Pancreas (tissue), 10 donors: Measurements from ENCODE around the gene NPAS2. TPM values are rescaled to one million over a fixed set of nuclear protein-coding genes. Genes with fewer than 3 reads are reported as not detected.
A peak's percentile ranks its signal among the peaks of the same experiment; 100 is the strongest.

Source experiments
- ATAC-seq, 4 donors: fragments of 200-7000 bp; cut with Tn5 transposase; one replicate each; pipeline versions ENCODE4 v1.8.0 to v1.9.1; 2020; ENCODE audit warnings: mild to moderate bottlenecking in 4 of 4, moderate library complexity in 4 of 4
- DNase-seq, 6 donors: peaks; one replicate each; pipeline ENCODE4 v3.0.0-alpha.2; 2020
- FAIRE-seq: peaks from 2 replicates; lab custom pipeline; 2012; peaks lifted over from hg19 to GRCh38; lab: Jason Lieb, UNC
- H3K27ac ChIP-seq, 4 donors: fragments of 200-600 bp; sonication (generic); 1 replicate in 3 of 4; 2 replicates in 1 of 4; pipeline versions ENCODE4 v1.5.0 to v1.8.0; 2020
- H3K27me3 ChIP-seq, 4 donors: fragments of 200-600 bp; one replicate each; pipeline ENCODE4 v1.8.0; 2021
- H3K36me3 ChIP-seq, 3 donors: fragments of 200-600 bp; sonication (generic) in 1 of 3; one replicate each; pipeline versions ENCODE4 v1.5.0 to v1.8.0; 2020 to 2021
- H3K4me1 ChIP-seq, 3 donors: fragments of 200-600 bp; one replicate each; pipeline ENCODE4 v1.8.0; 2021
- H3K4me3 ChIP-seq, 4 donors: fragments of 200-600 bp; sonication (generic) in 2 of 4; one replicate each; pipeline versions ENCODE4 v1.5.0 to v1.8.0; 2020 to 2021
- H3K9me3 ChIP-seq, 4 donors: fragments of 200-600 bp; one replicate each; pipeline ENCODE4 v1.8.0; 2021
- WGBS, 2 donors: extraction: QIAGEN DNeasy Blood & Tissue Kit; methylation state at CpG; one replicate each; pipeline ENCODE4 v1.1.7; 2013; 5-methylcytosine and 5-hydroxymethylcytosine counted together
- intact Hi-C, 3 donors: fragments of 100-400 bp; cut with DNase I; formaldehyde crosslinking; loops; one replicate each; pipeline versions ENCODE4 v1.11.1 to v1.14.2; 2022
- polyA plus RNA-seq, 2 donors: library from polyadenylated mRNA; stranded (reverse); fragments of 200-250 nt; gene quantifications; one replicate each; pipeline ENCODE4 v1.2.3, GENCODE V29; 2013
- total RNA-seq, 6 donors: library from RNA; stranded (reverse); fragmentation: NEBNext Ultra II Directional in 4 of 6; extraction: Animal tissue kit (Norgen Biotek cat#: 25700) in 4 of 6; gene quantifications; one replicate each; pipeline versions ENCODE4 v1.2.1 to v1.2.4, GENCODE V29; 2021 to 2023
- TF ChIP-seq, protein P1 (sequence below), 4 donors: fragments of 200-600 bp; sonication (generic) in 3 of 4; IDR thresholded peaks; one replicate each; pipeline versions ENCODE4 v1.5.0 to v1.8.0; 2021; ENCODE audit warnings: antibody characterized with exemption in 4 of 4
- donor health status: healthy with polysubstance abuse.
- donor health status: DM: no; HTN: no; CAD: no; lungs with moderate emphysema.
- donor health status: DM: no; HTN: no; CAD: no.
- donor health status: control.
- donor health status: control.
- donor health status: Bipolar disorder and iron deficiency.
- donor health status: DM: yes; HTN: yes; CAD: no.
- donor health status: DM: no; HTN: no; CAD: no.
- donor health status: DM: no; HTN: no; CAD: no.
- donor health status: DM: yes; HTN: yes; CAD: no.

The NPAS2 gene
- total and polyA plus RNA-seq, 8 donors: 20.6 to 46.3 (median 32.7) TPM

DNA sequence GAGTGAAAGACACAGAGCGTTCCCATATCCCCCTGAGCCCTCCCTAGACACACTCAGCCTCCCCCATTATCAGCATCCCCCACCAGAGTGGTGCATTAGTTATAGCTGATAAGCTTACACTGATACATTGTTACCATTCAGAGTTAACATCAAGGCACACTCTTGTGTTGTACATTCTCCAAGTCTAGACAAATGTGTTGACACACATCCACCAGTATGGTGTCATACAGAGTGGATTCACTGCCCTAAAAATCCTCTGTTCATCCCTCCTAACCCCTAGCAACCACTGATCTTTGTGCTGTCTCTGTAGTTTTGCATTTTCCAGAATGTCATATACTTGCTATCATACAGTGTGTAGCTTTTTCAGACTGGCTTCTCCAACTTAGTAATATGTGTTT, 104.2 kb downstream of the NPAS2 start:
- Histone ChIP-seq H3K27me3 (no peaks in the 10 kb centered on the region), H3K4me3 (no peak overlapping the region), H3K36me3 (peaks cover 0 to 13% (median 5%) of the 10 kb centered on the region in 3 donors), H3K9me3 (no peaks in the 10 kb centered on the region), H3K27ac (peak overlapping the region in 2 of 4 donors; percentile 48 to 84), H3K4me1 (peaks cover 0 to 6% (median 0%) of the 10 kb centered on the region in 3 donors)
- TF ChIP-seq, protein P1, sequence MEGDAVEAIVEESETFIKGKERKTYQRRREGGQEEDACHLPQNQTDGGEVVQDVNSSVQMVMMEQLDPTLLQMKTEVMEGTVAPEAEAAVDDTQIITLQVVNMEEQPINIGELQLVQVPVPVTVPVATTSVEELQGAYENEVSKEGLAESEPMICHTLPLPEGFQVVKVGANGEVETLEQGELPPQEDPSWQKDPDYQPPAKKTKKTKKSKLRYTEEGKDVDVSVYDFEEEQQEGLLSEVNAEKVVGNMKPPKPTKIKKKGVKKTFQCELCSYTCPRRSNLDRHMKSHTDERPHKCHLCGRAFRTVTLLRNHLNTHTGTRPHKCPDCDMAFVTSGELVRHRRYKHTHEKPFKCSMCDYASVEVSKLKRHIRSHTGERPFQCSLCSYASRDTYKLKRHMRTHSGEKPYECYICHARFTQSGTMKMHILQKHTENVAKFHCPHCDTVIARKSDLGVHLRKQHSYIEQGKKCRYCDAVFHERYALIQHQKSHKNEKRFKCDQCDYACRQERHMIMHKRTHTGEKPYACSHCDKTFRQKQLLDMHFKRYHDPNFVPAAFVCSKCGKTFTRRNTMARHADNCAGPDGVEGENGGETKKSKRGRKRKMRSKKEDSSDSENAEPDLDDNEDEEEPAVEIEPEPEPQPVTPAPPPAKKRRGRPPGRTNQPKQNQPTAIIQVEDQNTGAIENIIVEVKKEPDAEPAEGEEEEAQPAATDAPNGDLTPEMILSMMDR (IDR thresholded peaks at IDR 0.05): no peak
- 93 to 96% methylated on average over 1 of the region's 1 CpG for WGBS, 2 donors
- ATAC-seq (peak in 3 of 4 donors; percentile 19 to 55 (median 31)), FAIRE-seq (no peak), DNase-seq (no peak)
- intact Hi-C loops: no loop called here

DNA sequence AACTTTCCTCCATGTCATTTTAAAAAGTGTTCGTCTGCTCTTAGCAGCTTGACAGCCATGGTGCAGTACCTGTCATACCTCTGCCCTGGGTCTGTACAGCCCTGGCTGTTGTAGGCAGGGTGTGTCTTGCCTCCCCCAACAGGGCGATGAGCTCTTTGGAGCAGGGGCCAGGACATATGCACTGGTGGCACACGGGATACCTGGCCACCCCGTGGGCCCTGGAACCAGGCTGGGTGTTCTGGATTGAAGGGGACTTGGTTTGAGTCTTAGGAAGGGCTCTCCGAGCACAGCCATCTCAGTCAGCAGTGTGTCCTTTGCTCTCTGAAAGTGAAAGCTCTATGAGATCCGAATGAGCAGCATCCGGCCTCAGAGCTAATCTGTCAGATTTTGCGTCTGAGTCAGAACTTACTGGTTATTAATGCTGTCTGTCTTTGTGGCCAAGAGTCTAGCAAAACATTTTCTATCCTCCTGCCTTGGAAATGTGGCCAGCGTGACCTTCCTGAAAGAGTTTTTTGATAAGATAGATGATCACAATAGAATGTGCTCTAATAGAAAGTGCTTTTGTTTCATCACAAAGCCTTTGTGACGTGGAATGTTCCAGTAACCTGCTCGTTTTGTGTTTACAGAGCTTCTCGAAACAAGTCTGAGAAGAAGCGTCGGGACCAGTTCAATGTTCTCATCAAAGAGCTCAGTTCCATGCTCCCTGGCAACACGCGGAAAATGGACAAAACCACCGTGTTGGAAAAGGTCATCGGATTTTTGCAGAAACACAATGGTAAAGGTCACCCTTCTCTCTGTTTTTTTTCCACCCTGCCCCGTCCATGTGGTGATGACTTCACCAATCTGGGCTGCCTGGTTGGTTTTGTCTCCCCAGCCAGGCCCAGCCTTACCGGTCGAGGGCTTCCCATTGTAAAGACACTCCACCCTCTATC, 104.8 kb downstream of the NPAS2 start:
- H3K36me3 ChIP-seq: peaks cover 0 to 13% (median 5%) of the 10 kb centered on the region in 3 donors
- TF ChIP-seq, protein P1 (IDR thresholded peaks at IDR 0.05): no peak
- H3K4me3 ChIP-seq: no peak overlapping the region
- intact Hi-C loops: no loop called here
- DNase-seq: no peak
- H3K4me1 ChIP-seq: peaks cover 0 to 6% (median 0%) of the 10 kb centered on the region in 3 donors
- no peak for FAIRE-seq
- H3K27me3 ChIP-seq: no peaks in the 10 kb centered on the region
- peak in 3 of 4 donors; percentile 79 to 90 (median 85) for ATAC-seq
- H3K9me3 ChIP-seq: no peaks in the 10 kb centered on the region
- WGBS, 2 donors: 67 to 70% methylated on average over 21 of the region's 21 CpGs
- H3K27ac ChIP-seq: peak overlapping the region in 3 of 4 donors; percentile 26 to 84 (median 48)

DNA sequence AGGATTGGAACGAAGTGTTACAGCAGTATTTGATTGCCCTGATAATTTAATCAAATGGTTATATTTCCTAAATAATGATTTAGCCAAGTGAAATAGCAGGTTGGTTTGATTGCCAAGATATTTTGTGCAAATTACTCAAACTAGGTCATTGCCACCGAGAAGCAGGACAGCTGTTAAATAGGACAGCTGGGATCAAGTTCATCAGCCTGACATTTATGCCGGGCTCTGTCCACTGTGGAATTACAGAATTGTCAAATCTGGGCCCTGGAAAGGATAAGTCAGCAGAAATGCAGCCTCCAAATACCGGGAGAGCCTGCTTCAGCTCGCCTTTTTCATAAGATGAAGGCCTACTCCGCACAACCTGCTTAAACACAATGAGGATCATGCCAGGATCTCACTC, 108.3 kb downstream of the NPAS2 start:
- ATAC-seq: peak in 1 of 4 donors; percentile 46
- H3K27ac ChIP-seq: no peak overlapping the region
- intact Hi-C loops: no loop called here

DNA sequence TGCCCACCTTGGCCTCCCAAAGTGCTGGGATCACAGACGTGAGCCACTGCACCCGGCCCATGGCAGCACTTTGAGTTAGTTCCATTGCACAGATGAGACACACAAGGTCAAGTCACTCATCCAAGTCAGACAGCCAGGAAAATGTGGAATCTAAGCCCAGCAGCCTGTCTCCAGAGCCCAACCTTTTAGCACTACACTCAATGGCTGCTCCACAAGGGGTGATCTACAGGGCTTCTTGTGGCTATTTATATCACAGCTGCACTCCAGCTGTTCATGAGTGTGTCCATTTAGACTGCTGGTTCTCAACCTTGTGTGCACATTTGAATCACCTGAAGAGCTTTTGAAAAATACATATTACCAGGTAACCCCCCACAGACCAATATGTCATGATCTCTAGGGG, 109.2 kb downstream of the NPAS2 start:
- peaks cover 0 to 24% (median 5%) of the 10 kb centered on the region in 3 donors for H3K36me3 ChIP-seq
- TF ChIP-seq, protein P1 (IDR thresholded peaks at IDR 0.05): no peak
- H3K27ac ChIP-seq: no peak overlapping the region
- FAIRE-seq: no peak
- no peak overlapping the region for H3K4me3 ChIP-seq
- no peaks in the 10 kb centered on the region for H3K9me3 ChIP-seq
- DNase-seq: no peak
- no peaks in the 10 kb centered on the region for H3K27me3 ChIP-seq
- ATAC-seq: no peak
- intact Hi-C loops: no loop called here
- WGBS, 2 donors: 79 to 87% methylated on average over 2 of the region's 2 CpGs
- peaks cover 0 to 6% (median 0%) of the 10 kb centered on the region in 3 donors for H3K4me1 ChIP-seq

More for the DNA sequence above, 108.3 kb downstream of the NPAS2 start:
- FAIRE-seq (no peak), DNase-seq (no peak)
- H3K9me3 ChIP-seq: no peaks in the 10 kb centered on the region
- 47 to 48% methylated on average over 6 of the region's 6 CpGs for WGBS, 2 donors
- H3K4me1 ChIP-seq: peaks cover 0 to 6% (median 0%) of the 10 kb centered on the region in 3 donors
- no peaks in the 10 kb centered on the region for H3K27me3 ChIP-seq
- TF ChIP-seq, protein P1 (IDR thresholded peaks at IDR 0.05): no peak
- H3K4me3 ChIP-seq: no peak overlapping the region
- H3K36me3 ChIP-seq: peaks cover 0 to 17% (median 5%) of the 10 kb centered on the region in 3 donors
